Measurements from ENCODE around the gene PPM1F. TPM values are rescaled to one million over a fixed set of nuclear protein-coding genes. Genes with fewer than 3 reads are reported as not detected.

The PPM1F gene
- total and polyA plus RNA-seq, 10 of the 15 experiments (the other 5 are each of a cell fraction or from before 2014, with no cell fraction given): 0.55 to 26.3 (median 9.7) TPM

- Histone ChIP-seq H3K27ac (ENCODE audit: control insufficient read depth, insufficient read depth) (no peak overlapping the region), H3K9ac (ENCODE audit: control insufficient read depth, insufficient read depth, low read length) (no peak overlapping the region), H3K36me3 (ENCODE audit: control insufficient read depth in 2 of 2, insufficient read depth in 2 of 2, low read length in 1 of 2) (no peaks in the 10 kb centered on the region; a peak in 1 of 4 replicates), H3K9me3 (replicated peaks; ENCODE audit: control insufficient read depth, insufficient read depth, low read length) (no peaks in the 10 kb centered on the region), H3K4me3 (no peak overlapping the region), H3K27me3 (replicated peaks in 1 of 2; ENCODE audit: control insufficient read depth in 2 of 2, insufficient read depth in 2 of 2, low read length in 1 of 2) (no peaks in the 10 kb centered on the region), H2AFZ (ENCODE audit: control insufficient read depth, low read depth, low read length) (no peak overlapping the region), H3K79me2 (ENCODE audit: control insufficient read depth, insufficient read depth, low read length) (no peaks in the 10 kb centered on the region), H4K20me1 (ENCODE audit: control insufficient read depth, insufficient read depth) (no peaks in the 10 kb centered on the region), H3K4me2 (ENCODE audit: control insufficient read depth, insufficient read depth) (no peak overlapping the region), H3K4me1 (ENCODE audit: control insufficient read depth, insufficient read depth, low read length) (no peaks in the 10 kb centered on the region)
- CTCF ChIA-PET: no interaction called here
- DNase-seq (ENCODE audit: low read depth, low spot score) (no peak), ATAC-seq (no peak), FAIRE-seq (no peak)
- RAD21 ChIA-PET (ENCODE audit: unreplicated experiment): no interaction called here
- TF ChIP-seq BCLAF1 (IDR thresholded peaks at IDR 0.05): no peak
- no peak for TF ChIP-seq BCL11A (IDR thresholded peaks at IDR 0.05; ENCODE audit: low read depth, low read length)
- TF ChIP-seq RBBP5 (conservative IDR thresholded peaks at IDR 0.05): no peak
- TF ChIP-seq ZBTB11 (CRISPR knock-in tag; IDR thresholded peaks at IDR 0.05): no peak
- TF ChIP-seq POLR2A (IDR thresholded peaks at IDR 0.05; ENCODE audit: low read depth, low read length): no peak
- no peak for TF ChIP-seq FOXM1 (IDR thresholded peaks at IDR 0.05; ENCODE audit: low read depth, low read length)
- no peak for TF ChIP-seq GABPA (IDR thresholded peaks at IDR 0.05; ENCODE audit: low read depth)
- no peak for TF ChIP-seq NKRF (conservative IDR thresholded peaks at IDR 0.05)
- TF ChIP-seq IKZF1 (conservative IDR thresholded peaks at IDR 0.05): no peak
- TF ChIP-seq NFYB (IDR thresholded peaks at IDR 0.05; ENCODE audit: insufficient read depth, low read depth, low read length): no peak
- no peak for TF ChIP-seq HSF1 (IDR thresholded peaks at IDR 0.05; ENCODE audit: low read depth, low read length)
- no peak for TF ChIP-seq STAT3 (IDR thresholded peaks at IDR 0.05; ENCODE audit: low read depth, low read length)
- no peak for TF ChIP-seq STAT1 (conservative IDR thresholded peaks at IDR 0.05)
- SMC1A ChIA-PET (ENCODE audit: uncharacterized antibody, unreplicated experiment): no interaction called here
- BruUV-seq (replicated peaks): no TSS peak
- intact Hi-C loops (cut with micrococcal nuclease; ENCODE audit: unreplicated experiment): no loop called here
- 73% methylated on average over 6 of the region's 6 CpGs for WGBS (ENCODE audit: insufficient coverage, insufficient replicate concordance, low lambda C conversion rate, missing lambda C conversion rate)
- in situ Hi-C loops (cut with MboI): no loop called here
- POLR2A ChIA-PET: no interaction called here
Observed at GRCh38 chr22:21929253-21929652, 23.4 kb downstream of the PPM1F start.

Measured in GM12878 (cell line).